SK-N-SH treated with all-trans-retinoic acid at 6 μM for 48 hours (cell line): ENCODE measurements around the gene MTIF2.

Source experiments
- ATAC-seq: fragments of 200-7000 bp; cut with Tn5 transposase; 3 replicates; pipeline ENCODE4 v1.9.1; 2020; ENCODE audit warnings: mild to moderate bottlenecking, moderate library complexity
- ARNTL ChIP-seq: fragments of 450-650 bp; formaldehyde crosslinking; IDR thresholded peaks from 2 replicates; pipeline ENCODE4 v1.5.0; 2020; ENCODE audit warnings: low read depth, mild to moderate bottlenecking, moderate library complexity, borderline replicate concordance
- BACH2 ChIP-seq: fragments of 250-450 bp; sonication (Bioruptor Pico); IDR thresholded peaks from 2 replicates; pipeline ENCODE4 v1.9.0; 2021; ENCODE audit warnings: mild to moderate bottlenecking, borderline replicate concordance
- CREB5 ChIP-seq: fragments of 250-450 bp; sonication (Bioruptor Pico); IDR thresholded peaks from 2 replicates; pipeline ENCODE4 v1.5.1; 2020; ENCODE audit warnings: low read depth, mild to moderate bottlenecking, moderate library complexity
- CSDC2 ChIP-seq: fragments of 250-450 bp; sonication (Bioruptor Pico); IDR thresholded peaks from 2 replicates; pipeline ENCODE4 v1.5.0; 2020; ENCODE audit warnings: mild to moderate bottlenecking, moderate library complexity
- ISL1 ChIP-seq: fragments of 250-450 bp; sonication (Bioruptor Pico); IDR thresholded peaks from 2 replicates; pipeline ENCODE4 v2.1.2; 2022; ENCODE audit warnings: mild to moderate bottlenecking, moderate library complexity
- OSR1 ChIP-seq: fragments of 250-450 bp; sonication (Bioruptor Pico); IDR thresholded peaks from 2 replicates; pipeline ENCODE4 v1.8.0; 2022; ENCODE audit warnings: moderate library complexity, mild to moderate bottlenecking, inconsistent platforms
- PATZ1 ChIP-seq: fragments of 250-450 bp; sonication (Bioruptor Pico); IDR thresholded peaks from 2 replicates; pipeline ENCODE4 v1.8.0; 2020; ENCODE audit warnings: mild to moderate bottlenecking, moderate library complexity, borderline replicate concordance
- POU6F1 ChIP-seq: fragments of 250-450 bp; sonication (Bioruptor Pico); IDR thresholded peaks from 2 replicates; pipeline ENCODE4 v1.8.0; 2021; ENCODE audit warnings: low read depth, mild to moderate bottlenecking, moderate library complexity, borderline replicate concordance
- PPARA ChIP-seq: fragments of 250-450 bp; sonication (Bioruptor Pico); IDR thresholded peaks from 2 replicates; pipeline ENCODE4 v1.5.0; 2020; ENCODE audit warnings: mild to moderate bottlenecking, borderline replicate concordance
- RARB ChIP-seq: fragments of 250-450 bp; sonication (Bioruptor Pico); IDR thresholded peaks from 2 replicates; pipeline ENCODE4 v1.8.0; 2021; ENCODE audit warnings: mild to moderate bottlenecking, moderate library complexity
- TCF4 ChIP-seq: fragments of 250-450 bp; sonication (Bioruptor Pico); IDR thresholded peaks from 2 replicates; pipeline ENCODE4 v1.8.0; 2021; ENCODE audit warnings: mild to moderate bottlenecking, moderate library complexity, borderline replicate concordance
- TOX ChIP-seq: fragments of 250-450 bp; sonication (Bioruptor Pico); IDR thresholded peaks from 2 replicates; pipeline ENCODE4 v1.8.0; 2021; ENCODE audit warnings: mild to moderate bottlenecking, moderate library complexity, borderline replicate concordance
- TSHZ2 ChIP-seq: fragments of 250-450 bp; sonication (Bioruptor Pico); IDR thresholded peaks from 2 replicates; pipeline ENCODE4 v1.5.0; 2020; ENCODE audit warnings: mild to moderate bottlenecking, moderate library complexity
- ZC3H10 ChIP-seq: fragments of 250-450 bp; sonication (Bioruptor Pico); IDR thresholded peaks from 2 replicates; pipeline ENCODE4 v1.5.1; 2021; ENCODE audit warnings: mild to moderate bottlenecking, moderate library complexity
- ZFP3 ChIP-seq: fragments of 250-450 bp; sonication (Bioruptor Pico); IDR thresholded peaks from 2 replicates; pipeline ENCODE4 v1.5.0; 2020; ENCODE audit warnings: mild to moderate bottlenecking, moderate library complexity
- ZFP30 ChIP-seq: fragments of 450-650 bp; formaldehyde crosslinking; IDR thresholded peaks from 2 replicates; pipeline ENCODE4 v1.5.0; 2022; ENCODE audit warnings: mild to moderate bottlenecking, moderate library complexity
- ZNF565 ChIP-seq: fragments of 450-650 bp; formaldehyde crosslinking; conservative IDR thresholded peaks from 2 replicates; pipeline ENCODE4 v1.5.0; 2020; ENCODE audit warnings: low read depth, mild to moderate bottlenecking, moderate library complexity
- ZNF70 ChIP-seq: fragments of 450-650 bp; formaldehyde crosslinking; IDR thresholded peaks from 2 replicates; pipeline ENCODE4 v1.5.0; 2020; ENCODE audit warnings: mild to moderate bottlenecking, moderate library complexity
- ZNF8 ChIP-seq: fragments of 450-650 bp; formaldehyde crosslinking; IDR thresholded peaks from 2 replicates; pipeline ENCODE4 v1.5.0; 2020; ENCODE audit warnings: mild to moderate bottlenecking, moderate library complexity

Gene MTIF2

GRCh38 chr2:55302241-55302640 is 33.2 kb upstream of the MTIF2 start:
- TF ChIP-seq ISL1 (peak; percentile 40; the same call in 1 of the 2 replicates), BACH2 (no peak)
- no peak for ATAC-seq

GRCh38 chr2:55301277-55301676 is 32.2 kb upstream of the MTIF2 start:
- no peak for ATAC-seq
- TF ChIP-seq ZNF70 (CRISPR knock-in tag), result no peak
- TF ChIP-seq CREB5, result no peak
- TF ChIP-seq BACH2, result no peak
- no peak for TF ChIP-seq ZNF565 (CRISPR knock-in tag)
- no peak for TF ChIP-seq POU6F1 (CRISPR knock-in tag)
- no peak for TF ChIP-seq PPARA (CRISPR knock-in tag)
- no peak for TF ChIP-seq ARNTL (CRISPR knock-in tag)
- TF ChIP-seq PATZ1 (CRISPR knock-in tag), result no peak
- no peak for TF ChIP-seq TCF4 (CRISPR knock-in tag)
- TF ChIP-seq RARB, result no peak
- TF ChIP-seq ZFP3 (CRISPR knock-in tag), result no peak

- ATAC-seq, result no peak
- TF ChIP-seq ZFP30 (CRISPR knock-in tag), result no peak
- TF ChIP-seq ZNF70 (CRISPR knock-in tag), result no peak
- TF ChIP-seq ZNF8, result no peak
- TF ChIP-seq ZNF565 (CRISPR knock-in tag), result no peak
- no peak for TF ChIP-seq RARB
- no peak for TF ChIP-seq TSHZ2 (CRISPR knock-in tag)
- TF ChIP-seq CSDC2 (CRISPR knock-in tag), result no peak
- TF ChIP-seq PPARA (CRISPR knock-in tag), result no peak
- no peak for TF ChIP-seq ZC3H10 (CRISPR knock-in tag)
- no peak for TF ChIP-seq CREB5
- no peak for TF ChIP-seq BACH2
- TF ChIP-seq TCF4 (CRISPR knock-in tag), result no peak
- no peak for TF ChIP-seq ISL1
- TF ChIP-seq POU6F1 (CRISPR knock-in tag), result no peak
- TF ChIP-seq TOX, result no peak
- TF ChIP-seq ARNTL (CRISPR knock-in tag), result no peak
- no peak for TF ChIP-seq OSR1 (CRISPR knock-in tag)
These were observed 27.4 kb upstream of the MTIF2 start for GRCh38 chr2:55296393-55296792.
